GM19395 (cell line): ENCODE results near the gene CACNB2.
"Not testable (repeated sequence)": the region's sequence is repeated elsewhere in the genome, so short reads cannot be mapped to it uniquely, and the experiment has no call there.

Experiments
- ATAC-seq: cut with Tn5 transposase; IDR thresholded peaks from one replicate; pipeline ENCODE4 v1.9.1; 2021; ENCODE audit warnings: mild to moderate bottlenecking, moderate library complexity; ENCODE audit not compliant: unreplicated experiment

Gene CACNB2

GRCh38 chr10:18144928-18145327, 4.7 kb downstream of the CACNB2 start:
- no peak for ATAC-seq

- no peak for ATAC-seq
Measured at GRCh38 chr10:18145652-18146051, 5.4 kb downstream of the CACNB2 start.

GRCh38 chr10:18149196-18149800, 9.1 kb downstream of the CACNB2 start:
- no peak for ATAC-seq

GRCh38 chr10:18151356-18151890, 11.2 kb downstream of the CACNB2 start:
- ATAC-seq, result no peak

GRCh38 chr10:18153381-18153780, 13.2 kb downstream of the CACNB2 start:
- ATAC-seq, result not testable (repeated sequence)

- ATAC-seq, result no peak
Measured at GRCh38 chr10:18155321-18155720, 15.1 kb downstream of the CACNB2 start.

GRCh38 chr10:18156797-18157196, 16.6 kb downstream of the CACNB2 start:
- ATAC-seq, result not testable (repeated sequence)

GRCh38 chr10:18157881-18158280, 17.7 kb downstream of the CACNB2 start:
- no peak for ATAC-seq

GRCh38 chr10:18158773-18159265, 18.6 kb downstream of the CACNB2 start:
- ATAC-seq, result no peak

- ATAC-seq, result no peak
Measured at GRCh38 chr10:18159557-18159956, 19.3 kb downstream of the CACNB2 start.

- ATAC-seq, result no peak
Measured at GRCh38 chr10:18162021-18162627, 21.9 kb downstream of the CACNB2 start.

- no peak for ATAC-seq
Measured at GRCh38 chr10:18164093-18164492, 23.9 kb downstream of the CACNB2 start.

- no peak for ATAC-seq
Measured at GRCh38 chr10:18164748-18165361, 24.6 kb downstream of the CACNB2 start.

GRCh38 chr10:18178854-18179483, 38.7 kb downstream of the CACNB2 start:
- ATAC-seq, result no peak

GRCh38 chr10:18179891-18180290, 39.7 kb downstream of the CACNB2 start:
- no peak for ATAC-seq

GRCh38 chr10:18181382-18181781, 41.2 kb downstream of the CACNB2 start:
- ATAC-seq, result not testable (repeated sequence)

GRCh38 chr10:18185621-18186020, 45.4 kb downstream of the CACNB2 start:
- ATAC-seq, result no peak

- ATAC-seq, result no peak
Measured at GRCh38 chr10:18190840-18191239, 50.6 kb downstream of the CACNB2 start.

GRCh38 chr10:18194634-18195033, 54.4 kb downstream of the CACNB2 start:
- no peak for ATAC-seq

GRCh38 chr10:18195060-18195799, 55.0 kb downstream of the CACNB2 start:
- no peak for ATAC-seq
